Endothelial cell of umbilical vein (primary cell): ENCODE results near the gene LAMB4. TPM values are rescaled to one million over a fixed set of nuclear protein-coding genes. Genes with fewer than 3 reads are reported as not detected.

ENCODE experiments used
- BruUV-seq: library from RNA; stranded (reverse); fragments of 400-500 nt; replicated peaks from 2 replicates; lab custom pipeline; 2021; lab: Mats Ljungman, UMichigan
- CTCF ChIA-PET: fragments of 300-600, 350-600 bp; sonication (Branson Sonifier 250); formaldehyde crosslinking; loops from one replicate; lab custom pipeline; 2021; ENCODE audit warnings: antibody characterized with exemption, inconsistent platforms; lab: Charles Lee
- POLR2A ChIA-PET: fragments of 300-600, 350-600 bp; sonication (Branson Sonifier 250); formaldehyde crosslinking; loops from one replicate; lab custom pipeline; 2021; ENCODE audit warnings: antibody characterized with exemption, inconsistent platforms; lab: Charles Lee
- DNase-seq: peaks from one replicate; pipeline ENCODE4 v3.0.0-alpha.2; 2011; ENCODE audit warnings: low read depth, low spot score
- FAIRE-seq: peaks from 2 replicates; lab custom pipeline; 2011; peaks lifted over from hg19 to GRCh38; lab: Jason Lieb, UNC
- H2AFZ ChIP-seq: 2 replicates; pipeline ENCODE4 v1.6.0; 2012; ENCODE audit warnings: low read depth, low read length, control low read depth, inconsistent platforms
- H3K27ac ChIP-seq: 2 replicates; pipeline ENCODE4 v1.5.1; 2011; ENCODE audit warnings: low read depth, mild to moderate bottlenecking, control low read depth, low read length, moderate library complexity; ENCODE audit not compliant: insufficient read depth
- H3K27me3 ChIP-seq, 2 experiments: 2 replicates each; pipeline versions ENCODE4 v1.6.0 to v1.6.1; 2011; ENCODE audit warnings: low read length in 2 of 2, mixed read lengths in 1 of 2; ENCODE audit not compliant: control insufficient read depth in 2 of 2, insufficient read depth in 2 of 2
- H3K36me3 ChIP-seq, 2 experiments: 2 replicates in 1 of 2; 3 replicates in 1 of 2; pipeline ENCODE4 v1.5.1; 2011; ENCODE audit warnings: low read length in 2 of 2, mild to moderate bottlenecking in 1 of 2, moderate library complexity in 1 of 2; ENCODE audit not compliant: control insufficient read depth in 2 of 2, insufficient read depth in 2 of 2; ENCODE audit errors: extremely low read depth in 1 of 2
- H3K4me1 ChIP-seq: 3 replicates; pipeline ENCODE4 v1.5.1; 2011; ENCODE audit warnings: mild to moderate bottlenecking, low read length; ENCODE audit not compliant: control insufficient read depth, insufficient read depth; ENCODE audit errors: extremely low read depth
- H3K4me2 ChIP-seq: 2 replicates; pipeline ENCODE4 v1.6.1; 2011; ENCODE audit warnings: low read length, control low read depth, mixed read lengths; ENCODE audit not compliant: insufficient read depth
- H3K4me3 ChIP-seq, 3 experiments: fragments of 200-600 bp in 1 of 3; sonication (generic), shearing (Covaris generic) in 1 of 3; replicated peaks in 1 of 3; 2 replicates each; pipeline ENCODE4 v1.5.1; 2011 to 2016; ENCODE audit warnings: control low read depth in 3 of 3, low read length in 3 of 3, mild to moderate bottlenecking in 2 of 3, inconsistent platforms in 1 of 3, low read depth in 1 of 3, moderate library complexity in 1 of 3; ENCODE audit not compliant: insufficient read depth in 1 of 3
- H3K79me2 ChIP-seq: 2 replicates; pipeline ENCODE4 v1.6.0; 2012; ENCODE audit warnings: low read length, inconsistent platforms; ENCODE audit not compliant: control insufficient read depth, insufficient read depth
- H3K9ac ChIP-seq: replicated peaks from 2 replicates; pipeline ENCODE3; 2011; ENCODE audit warnings: low read length, control low read depth; ENCODE audit not compliant: insufficient read depth; ENCODE audit errors: extremely low read depth
- H3K9me1 ChIP-seq: replicated peaks from 3 replicates; pipeline ENCODE4 v1.6.0; 2011; ENCODE audit warnings: mild to moderate bottlenecking, low read length; ENCODE audit not compliant: control insufficient read depth, insufficient read depth; ENCODE audit errors: extremely low read depth
- H3K9me3 ChIP-seq: replicated peaks from 2 replicates; pipeline ENCODE4 v1.5.1; 2012; ENCODE audit warnings: low read length, inconsistent platforms; ENCODE audit not compliant: control insufficient read depth, insufficient read depth
- H4K20me1 ChIP-seq: replicated peaks from 2 replicates; pipeline ENCODE3; 2011; ENCODE audit warnings: mild to moderate bottlenecking, low read length; ENCODE audit not compliant: control insufficient read depth, insufficient read depth; ENCODE audit errors: extremely low read depth
- EZH2 ChIP-seq: IDR thresholded peaks from 2 replicates; pipeline ENCODE4 v1.6.1; 2012; ENCODE audit warnings: borderline replicate concordance, low read depth, mild to moderate bottlenecking, moderate library complexity, low read length, inconsistent platforms; ENCODE audit not compliant: severe bottlenecking
- FOS ChIP-seq: IDR thresholded peaks from 2 replicates; pipeline ENCODE4 v1.6.1; 2011; ENCODE audit warnings: mild to moderate bottlenecking, low read length, moderate library complexity, borderline replicate concordance; ENCODE audit not compliant: insufficient read depth
- GATA2 ChIP-seq: IDR thresholded peaks from 2 replicates; pipeline ENCODE4 v1.7.0; 2011; ENCODE audit warnings: low read depth, mild to moderate bottlenecking, moderate library complexity, mixed read lengths, low read length; ENCODE audit not compliant: insufficient read length, insufficient read depth
- JUN ChIP-seq: IDR thresholded peaks from 2 replicates; pipeline ENCODE4 v1.6.1; 2011; ENCODE audit warnings: borderline replicate concordance, low read depth; ENCODE audit not compliant: insufficient read length, insufficient read depth
- MAX ChIP-seq: IDR thresholded peaks from 2 replicates; pipeline ENCODE4 v1.6.1; 2011; ENCODE audit not compliant: insufficient read depth, insufficient read length
- MYC ChIP-seq: IDR thresholded peaks from one replicate; pipeline ENCODE4 v1.6.1; 2011; ENCODE audit warnings: mild to moderate bottlenecking, low read depth, low read length
- POLR2A ChIP-seq: IDR thresholded peaks from 2 replicates; pipeline ENCODE4 v1.6.1; 2012; ENCODE audit warnings: low read depth, mild to moderate bottlenecking, control low read depth, low read length
- POLR2AphosphoS5 ChIP-seq: IDR thresholded peaks from 2 replicates; pipeline ENCODE4 v1.6.1; 2012; ENCODE audit warnings: low read depth, mild to moderate bottlenecking, control low read depth, low read length, moderate library complexity; ENCODE audit not compliant: insufficient read depth
- dilution Hi-C: fragments of 300-500 bp; cut with MboI; formaldehyde crosslinking; loops from one replicate; pipeline ENCODE4 v1.15.0; 2019; ENCODE audit warnings: low sequenced_read_pairs; ENCODE audit not compliant: extremely low pct_ligation_motif_present
- intact Hi-C: fragments of 100-400 bp; cut with micrococcal nuclease; formaldehyde crosslinking; loops from one replicate; pipeline ENCODE4 v1.10.0; 2022
- polyA plus RNA-seq, 4 experiments: library from polyadenylated mRNA; depleted of rRNA in 3 of 4; stranded (reverse) in 3 of 4; unstranded in 1 of 4; fragments of >200 nt; gene quantifications; 2 replicates each; pipeline versions ENCODE4 v1.2.1 to v1.2.3, GENCODE V29; 2011 to 2012; ENCODE audit warnings: missing spikeins in 1 of 4
- total RNA-seq: library from RNA; stranded (reverse); gene quantifications from 2 replicates; pipeline ENCODE4 v1.2.3, GENCODE V29; 2021
- TF ChIP-seq, protein P1 (sequence below), 2 donors: IDR thresholded peaks; 1 replicate in 1 of 2; 2 replicates in 1 of 2; pipeline ENCODE4 v1.5.1; 2011; ENCODE audit warnings: low read length in 2 of 2, mild to moderate bottlenecking in 2 of 2, moderate library complexity in 2 of 2, control low read depth in 1 of 2, inconsistent platforms in 1 of 2, low read depth in 1 of 2; ENCODE audit not compliant: insufficient read depth in 1 of 2; ENCODE audit errors: extremely low read depth in 1 of 2

LAMB4 gene
- total and polyA plus RNA-seq, 2 donors (not counting 3 experiments of a cell fraction or from before 2014, with no cell fraction given), result 0.15 to 0.20 TPM

DNA sequence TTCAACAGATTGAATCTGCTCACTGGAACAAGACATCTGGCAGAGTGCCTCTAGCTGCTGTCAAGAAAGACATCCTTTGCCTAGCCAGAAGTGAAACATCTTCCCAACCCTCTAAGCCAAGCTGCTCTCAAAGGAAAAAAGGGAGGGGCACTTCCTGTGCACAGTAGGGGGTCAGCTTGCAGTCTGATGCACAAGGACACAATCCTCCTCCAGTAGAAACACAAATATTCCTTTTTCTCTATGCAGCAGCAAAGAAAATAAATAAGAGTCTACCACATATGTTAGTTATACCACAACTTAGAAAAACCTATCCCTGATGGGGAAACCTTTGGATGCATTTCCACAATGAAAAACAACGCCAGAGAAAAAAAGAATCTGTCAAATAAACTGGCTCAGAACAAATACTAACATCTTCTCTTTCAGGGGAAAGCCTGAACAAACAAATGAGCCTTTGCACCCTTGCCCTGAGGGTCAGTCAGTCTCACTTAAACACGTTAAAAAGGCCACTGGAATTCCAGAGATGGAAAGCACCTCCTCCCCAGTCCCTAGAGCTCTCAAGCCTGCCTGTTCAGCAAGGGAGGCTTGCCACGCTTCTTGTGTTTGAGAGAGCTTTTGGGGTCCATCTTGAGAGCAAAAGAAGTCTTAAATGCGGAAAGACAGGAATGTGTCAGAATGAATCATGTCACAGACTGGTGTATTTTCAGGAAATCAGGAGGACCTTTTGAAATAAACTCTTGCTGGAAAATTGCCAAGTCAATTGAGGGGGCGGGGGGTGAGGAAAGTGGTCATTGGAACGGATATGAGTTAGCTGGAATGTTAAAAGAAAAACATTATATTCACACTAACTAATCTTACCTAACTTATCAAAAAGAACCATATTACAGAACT lies 134.7 kb downstream of the LAMB4 start:
- Histone ChIP-seq H3K27me3 (no peaks in the 10 kb centered on the region), H3K4me1 (peaks cover 72% of the 10 kb centered on the region), H3K4me2 (peak overlapping the region; percentile 73), H2AFZ (no peak overlapping the region), H3K27ac (peak overlapping the region; percentile 99), H3K36me3 (peaks cover 22 to 44% of the 10 kb centered on the region in 2 experiments), H3K4me3 (peak overlapping the region in 1 of 3 experiments; percentile 30), H3K9me1 (no peaks in the 10 kb centered on the region), H3K9ac (peak overlapping the region; percentile 88), H4K20me1 (no peaks in the 10 kb centered on the region), H3K9me3 (no peaks in the 10 kb centered on the region), H3K79me2 (peaks cover 63% of the 10 kb centered on the region)
- peak; percentile 79 for TF ChIP-seq GATA2
- TF ChIP-seq MAX, result no peak
- no peak for TF ChIP-seq EZH2
- TF ChIP-seq POLR2AphosphoS5, result peak; percentile 88
- no peak for TF ChIP-seq MYC
- TF ChIP-seq, protein P1, sequence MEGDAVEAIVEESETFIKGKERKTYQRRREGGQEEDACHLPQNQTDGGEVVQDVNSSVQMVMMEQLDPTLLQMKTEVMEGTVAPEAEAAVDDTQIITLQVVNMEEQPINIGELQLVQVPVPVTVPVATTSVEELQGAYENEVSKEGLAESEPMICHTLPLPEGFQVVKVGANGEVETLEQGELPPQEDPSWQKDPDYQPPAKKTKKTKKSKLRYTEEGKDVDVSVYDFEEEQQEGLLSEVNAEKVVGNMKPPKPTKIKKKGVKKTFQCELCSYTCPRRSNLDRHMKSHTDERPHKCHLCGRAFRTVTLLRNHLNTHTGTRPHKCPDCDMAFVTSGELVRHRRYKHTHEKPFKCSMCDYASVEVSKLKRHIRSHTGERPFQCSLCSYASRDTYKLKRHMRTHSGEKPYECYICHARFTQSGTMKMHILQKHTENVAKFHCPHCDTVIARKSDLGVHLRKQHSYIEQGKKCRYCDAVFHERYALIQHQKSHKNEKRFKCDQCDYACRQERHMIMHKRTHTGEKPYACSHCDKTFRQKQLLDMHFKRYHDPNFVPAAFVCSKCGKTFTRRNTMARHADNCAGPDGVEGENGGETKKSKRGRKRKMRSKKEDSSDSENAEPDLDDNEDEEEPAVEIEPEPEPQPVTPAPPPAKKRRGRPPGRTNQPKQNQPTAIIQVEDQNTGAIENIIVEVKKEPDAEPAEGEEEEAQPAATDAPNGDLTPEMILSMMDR (IDR thresholded peaks at IDR 0.05; ENCODE audit: extremely low read depth in 1 of 2, insufficient read depth in 1 of 2, low read depth in 1 of 2, low read length in 2 of 2), result no peak
- peak; percentile 89 for TF ChIP-seq JUN
- peak; percentile 99 for TF ChIP-seq FOS
- peak; percentile 55 for TF ChIP-seq POLR2A
- DNase-seq, result peak; percentile 99
- dilution Hi-C loops, result no loop called here
- intact Hi-C loops, result loop anchor here (1.0 to 10.0 kb wide), 5 partner anchors 8 to 251 kb away; partner anchors contain the start of genes CBLL1 and LAMB1
- POLR2A ChIA-PET, result interaction anchor here (0.7 to 1.2 kb wide), 5 partner anchors 8 to 46 kb away, joined by 3 to 4 read pairs (median 3); no protein-coding TSS in a partner anchor
- BruUV-seq, result TSS peak; percentile 8
- FAIRE-seq, result peak; percentile 89
- CTCF ChIA-PET, result interaction anchor here (1.0 to 13.4 kb wide), 6 partner anchors 9 to 151 kb away, joined by 3 to 284 read pairs (median 6); no protein-coding TSS in a partner anchor
